Neural progenitor cell (in vitro differentiated cells): ENCODE data around the gene ABRACL. TPM values are rescaled to one million over a fixed set of nuclear protein-coding genes. Genes with fewer than 3 reads are reported as not detected.

Experiments used
- DNase-seq: peaks from one replicate; pipeline ENCODE4 v3.0.0-alpha.2; 2016; ENCODE audit warnings: low spot score
- H2AFZ ChIP-seq: fragments of 200-600 bp; sonication (generic); replicated peaks from 2 replicates; pipeline ENCODE4 v1.6.1; 2016; ENCODE audit warnings: antibody characterized with exemption
- H3F3A ChIP-seq: fragments of 200-600 bp; sonication (generic); 2 replicates; pipeline ENCODE4 v1.6.1; 2016; ENCODE audit warnings: antibody characterized with exemption, low read depth
- H3K27ac ChIP-seq: fragments of 200-600 bp; sonication (generic); 2 replicates; pipeline ENCODE4 v1.5.1; 2016; ENCODE audit warnings: mild to moderate bottlenecking
- H3K27me3 ChIP-seq: fragments of 200-600 bp; sonication (generic); 2 replicates; pipeline ENCODE4 v1.6.1; 2016; ENCODE audit warnings: mild to moderate bottlenecking, moderate library complexity
- H3K36me3 ChIP-seq: fragments of 200-600 bp; sonication (generic); 2 replicates; pipeline ENCODE4 v1.5.1; 2016
- H3K4me1 ChIP-seq: fragments of 200-600 bp; sonication (generic); 2 replicates; pipeline ENCODE4 v1.6.1; 2016; ENCODE audit warnings: mixed run types
- H3K4me2 ChIP-seq: fragments of 200-600 bp; sonication (generic); 2 replicates; pipeline ENCODE4 v1.6.1; 2016
- H3K4me3 ChIP-seq: fragments of 200-600 bp; sonication (generic); 2 replicates; pipeline ENCODE4 v1.5.1; 2016
- H3K79me2 ChIP-seq: fragments of 200-600 bp; sonication (generic); 2 replicates; pipeline ENCODE4 v1.6.1; 2016; ENCODE audit warnings: low read depth
- H3K9ac ChIP-seq: fragments of 200-600 bp; sonication (generic); 2 replicates; pipeline ENCODE4 v1.6.1; 2016
- H3K9me3 ChIP-seq: fragments of 200-600 bp; sonication (generic); 2 replicates; pipeline ENCODE4 v1.5.1; 2016; ENCODE audit warnings: low read depth
- H4K20me1 ChIP-seq: fragments of 200-600 bp; sonication (generic); 2 replicates; pipeline ENCODE4 v1.6.1; 2016; ENCODE audit warnings: low read depth
- H3K27ac Mint-ChIP-seq: 3 replicates; pipeline ENCODE4 v1.8.0; 2021; ENCODE audit warnings: mixed read lengths
- H3K27me3 Mint-ChIP-seq: 2 replicates; pipeline ENCODE4 v1.8.0; 2022; ENCODE audit warnings: low read depth, mild to moderate bottlenecking, inconsistent platforms, moderate library complexity, mixed read lengths; ENCODE audit not compliant: insufficient read depth
- H3K36me3 Mint-ChIP-seq: 3 replicates; pipeline ENCODE4 v1.8.0; 2021; ENCODE audit warnings: mixed read lengths
- H3K4me1 Mint-ChIP-seq: 3 replicates; pipeline ENCODE4 v1.8.0; 2021; ENCODE audit warnings: mixed read lengths
- H3K4me3 Mint-ChIP-seq: 3 replicates; pipeline ENCODE4 v1.8.0; 2021; ENCODE audit warnings: mild to moderate bottlenecking, moderate library complexity, mixed read lengths
- H3K9me3 Mint-ChIP-seq: 3 replicates; pipeline ENCODE4 v1.8.0; 2020; ENCODE audit warnings: mixed read lengths
- EZH2 ChIP-seq: fragments of 200-600 bp; sonication (generic); IDR thresholded peaks from 2 replicates; pipeline ENCODE4 v1.6.1; 2017; ENCODE audit warnings: antibody characterized with exemption, mild to moderate bottlenecking, moderate library complexity
- EZH2phosphoT487 ChIP-seq: fragments of 200-600 bp; sonication (generic); IDR thresholded peaks from 2 replicates; pipeline ENCODE4 v1.6.1; 2017; ENCODE audit warnings: antibody characterized with exemption
- total RNA-seq: library from RNA; depleted of rRNA; stranded (reverse); fragments of >200 nt; gene quantifications from 2 replicates; pipeline ENCODE4 v1.2.3, GENCODE V29; 2015; ENCODE audit warnings: low replicate concordance
- TF ChIP-seq, protein P1 (sequence below): fragments of 200-600 bp; sonication (generic); IDR thresholded peaks from 2 replicates; pipeline ENCODE4 v1.5.1; 2017; ENCODE audit warnings: antibody characterized with exemption, mild to moderate bottlenecking

The ABRACL gene
- total RNA-seq, 1 donor from 2014 or later = 242 TPM

DNA sequence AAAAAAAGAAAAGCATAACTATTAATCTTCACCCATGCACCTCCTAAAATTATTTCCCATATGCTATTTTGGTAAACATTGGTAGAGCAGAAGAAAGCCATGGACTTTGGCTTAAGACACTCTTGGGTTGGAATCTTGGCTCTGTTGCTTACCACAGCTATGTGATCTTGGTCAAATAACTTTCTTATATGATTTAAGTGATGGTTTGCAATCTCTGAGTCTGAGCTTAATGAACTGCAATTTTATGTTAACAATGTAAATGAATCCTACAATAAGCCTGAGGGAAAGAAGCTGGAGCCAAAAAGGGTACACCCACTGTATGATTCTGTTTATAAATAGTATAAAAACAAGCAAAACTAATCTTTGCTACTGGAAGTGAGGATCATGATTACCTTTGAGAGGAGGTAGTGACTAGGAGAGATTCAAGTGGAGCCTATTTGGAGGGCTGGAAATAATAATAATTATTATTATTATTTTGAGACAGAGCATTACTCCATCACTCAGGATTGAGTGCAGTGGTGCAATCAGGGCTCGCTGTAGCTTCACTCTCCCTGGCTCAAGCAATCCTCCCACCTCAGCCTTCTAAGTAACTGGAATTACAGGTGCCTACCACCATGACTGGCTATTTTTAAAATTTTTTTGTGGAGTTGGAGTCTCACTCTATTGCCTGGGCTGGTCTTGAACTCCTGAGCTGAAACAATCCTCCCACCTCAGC is 34.5 kb downstream of the ABRACL start:
- DNase-seq = no peak
- Histone ChIP-seq H3K9me3 (no peaks in the 10 kb centered on the region), H3K9ac (no peak overlapping the region), H2AFZ (no peak overlapping the region), H3K27ac (no peak overlapping the region), H3K4me2 (no peak overlapping the region), H3K27me3 (no peaks in the 10 kb centered on the region), H3F3A (peaks cover 8% of the 10 kb centered on the region), H4K20me1 (no peaks in the 10 kb centered on the region), H3K4me3 (no peak overlapping the region), H3K36me3 (no peaks in the 10 kb centered on the region), H3K79me2 (no peaks in the 10 kb centered on the region), H3K4me1 (no peaks in the 10 kb centered on the region)
- Mint-ChIP-seq H3K36me3 (no peaks in the 10 kb centered on the region), H3K27me3 (no peaks in the 10 kb centered on the region), H3K4me1 (no peaks in the 10 kb centered on the region), H3K27ac (no peak overlapping the region), H3K4me3 (no peak overlapping the region), H3K9me3 (no peaks in the 10 kb centered on the region)
- no peak for TF ChIP-seq EZH2phosphoT487
- no peak for TF ChIP-seq EZH2
- TF ChIP-seq, protein P1, sequence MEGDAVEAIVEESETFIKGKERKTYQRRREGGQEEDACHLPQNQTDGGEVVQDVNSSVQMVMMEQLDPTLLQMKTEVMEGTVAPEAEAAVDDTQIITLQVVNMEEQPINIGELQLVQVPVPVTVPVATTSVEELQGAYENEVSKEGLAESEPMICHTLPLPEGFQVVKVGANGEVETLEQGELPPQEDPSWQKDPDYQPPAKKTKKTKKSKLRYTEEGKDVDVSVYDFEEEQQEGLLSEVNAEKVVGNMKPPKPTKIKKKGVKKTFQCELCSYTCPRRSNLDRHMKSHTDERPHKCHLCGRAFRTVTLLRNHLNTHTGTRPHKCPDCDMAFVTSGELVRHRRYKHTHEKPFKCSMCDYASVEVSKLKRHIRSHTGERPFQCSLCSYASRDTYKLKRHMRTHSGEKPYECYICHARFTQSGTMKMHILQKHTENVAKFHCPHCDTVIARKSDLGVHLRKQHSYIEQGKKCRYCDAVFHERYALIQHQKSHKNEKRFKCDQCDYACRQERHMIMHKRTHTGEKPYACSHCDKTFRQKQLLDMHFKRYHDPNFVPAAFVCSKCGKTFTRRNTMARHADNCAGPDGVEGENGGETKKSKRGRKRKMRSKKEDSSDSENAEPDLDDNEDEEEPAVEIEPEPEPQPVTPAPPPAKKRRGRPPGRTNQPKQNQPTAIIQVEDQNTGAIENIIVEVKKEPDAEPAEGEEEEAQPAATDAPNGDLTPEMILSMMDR = no peak

- no peak for TF ChIP-seq EZH2
- TF ChIP-seq, protein P1 = no peak
- TF ChIP-seq EZH2phosphoT487 = no peak
- Histone ChIP-seq H3K4me2 (no peak overlapping the region), H4K20me1 (no peaks in the 10 kb centered on the region), H3K79me2 (no peaks in the 10 kb centered on the region), H3K4me3 (no peak overlapping the region), H3F3A (peaks cover 8% of the 10 kb centered on the region), H3K9ac (no peak overlapping the region), H3K27ac (no peak overlapping the region), H3K36me3 (no peaks in the 10 kb centered on the region), H3K9me3 (no peaks in the 10 kb centered on the region), H2AFZ (no peak overlapping the region), H3K4me1 (no peaks in the 10 kb centered on the region), H3K27me3 (no peaks in the 10 kb centered on the region)
- no peaks in the 10 kb centered on the region for H3K4me1 Mint-ChIP-seq
- DNase-seq = no peak
- H3K36me3 Mint-ChIP-seq = no peaks in the 10 kb centered on the region
- H3K9me3 Mint-ChIP-seq = no peaks in the 10 kb centered on the region
- H3K27me3 Mint-ChIP-seq = no peaks in the 10 kb centered on the region
- no peak overlapping the region for H3K27ac Mint-ChIP-seq
- no peak overlapping the region for H3K4me3 Mint-ChIP-seq
Measured at GRCh38 chr6:139064981-139065665, 36.6 kb downstream of the ABRACL start.

GRCh38 chr6:139066080-139066479 is 37.5 kb downstream of the ABRACL start:
- Mint-ChIP-seq H3K4me3 (no peak overlapping the region), H3K9me3 (no peaks in the 10 kb centered on the region), H3K27me3 (no peaks in the 10 kb centered on the region), H3K4me1 (no peaks in the 10 kb centered on the region), H3K36me3 (no peaks in the 10 kb centered on the region), H3K27ac (no peak overlapping the region)
- no peak for DNase-seq
- H3K4me3 ChIP-seq = no peak overlapping the region
- H3K79me2 ChIP-seq = no peaks in the 10 kb centered on the region
- no peak overlapping the region for H2AFZ ChIP-seq
- no peak overlapping the region for H3K27ac ChIP-seq
- H3K9me3 ChIP-seq = no peaks in the 10 kb centered on the region
- no peaks in the 10 kb centered on the region for H4K20me1 ChIP-seq
- no peak overlapping the region for H3K9ac ChIP-seq
- no peaks in the 10 kb centered on the region for H3K27me3 ChIP-seq
- TF ChIP-seq, protein P1 = no peak
- no peak for TF ChIP-seq EZH2phosphoT487
- no peak for TF ChIP-seq EZH2
- H3K4me2 ChIP-seq = no peak overlapping the region
- H3K36me3 ChIP-seq = no peaks in the 10 kb centered on the region
- peaks cover 8% of the 10 kb centered on the region for H3F3A ChIP-seq
- H3K4me1 ChIP-seq = no peaks in the 10 kb centered on the region
